ENCODE results near the gene CMYA5. TPM values are rescaled to one million over a fixed set of nuclear protein-coding genes. Genes with fewer than 3 reads are reported as not detected.

CMYA5 gene
- total and polyA plus RNA-seq, 2 of the 4 experiments (the other 2 are of a cell fraction), result 0.39 to 0.90 TPM

DNA sequence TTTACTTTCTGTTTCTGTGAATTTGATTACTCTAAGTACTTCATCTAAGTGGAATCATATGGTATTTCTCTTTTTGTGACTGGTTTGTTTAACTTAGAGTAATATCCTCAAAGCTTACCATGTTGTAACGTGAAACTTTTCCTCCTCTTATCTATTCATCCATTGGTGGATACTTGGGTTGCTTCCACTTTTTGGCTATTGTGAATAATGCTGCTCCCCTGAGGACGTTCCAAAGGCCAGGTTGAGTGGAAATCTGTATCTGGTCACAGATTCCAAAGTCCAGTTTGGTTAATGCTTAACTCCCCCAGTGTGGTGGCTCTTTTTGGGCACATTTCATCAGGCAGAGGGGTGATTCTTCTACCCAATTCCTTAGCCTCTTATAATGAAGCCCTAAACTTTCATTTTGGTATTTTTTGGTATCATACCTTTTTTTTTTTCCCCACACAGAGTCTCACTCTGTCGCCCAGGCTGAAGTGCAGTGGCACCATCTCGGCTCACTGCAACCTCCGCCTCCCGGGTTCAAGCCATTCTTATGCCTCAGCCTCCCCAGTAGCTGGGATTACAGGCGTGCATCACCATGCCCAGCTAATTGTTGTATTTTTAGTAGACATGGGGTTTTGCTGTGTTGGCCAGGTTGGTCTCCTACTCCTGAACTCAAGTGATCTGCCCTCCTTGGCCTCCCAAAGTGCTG lies 65.4 kb downstream of the CMYA5 start:
- Histone ChIP-seq H4K5ac (ENCODE audit: low read depth, low read length) (no peak overlapping the region), H3K9me1 (ENCODE audit: insufficient read depth, low read length) (no peaks in the 10 kb centered on the region), H2BK20ac (ENCODE audit: low read depth, low read length) (no peak overlapping the region), H3K27me3 (ENCODE audit: control insufficient read depth, insufficient read depth, low read length) (0 out of 2 replicates have a peak, but pooled peaks cover 1% of the 10 kb centered on the region), H2BK120ac (ENCODE audit: low read depth, low read length) (no peak overlapping the region), H3K23ac (ENCODE audit: low read depth, low read length) (no peak overlapping the region), H3K9me3 (ENCODE audit: control insufficient read depth, insufficient read depth, low read length) (no peaks in the 10 kb centered on the region), H4K20me1 (ENCODE audit: insufficient read depth, low read length) (no peaks in the 10 kb centered on the region), H3K9ac (ENCODE audit: low read depth, low read length) (no peak overlapping the region), H2AK5ac (ENCODE audit: low read depth, low read length) (no peak overlapping the region), H3K4me1 (ENCODE audit: control insufficient read depth, insufficient read depth, low read length) (no peaks in the 10 kb centered on the region), H3K4me3 (ENCODE audit: insufficient read depth, low read depth, low read length) (no peak overlapping the region), H3K4me2 (ENCODE audit: low read depth, low read length) (no peak overlapping the region), H3K27ac (ENCODE audit: insufficient read depth, low read length) (no peak overlapping the region), H2BK15ac (ENCODE audit: low read depth, low read length) (no peak overlapping the region), H2BK5ac (ENCODE audit: low read depth, low read length, poor library complexity, severe bottlenecking) (no peak overlapping the region), H3K56ac (ENCODE audit: extremely low read depth, insufficient read depth, low read length) (no peak overlapping the region), H3K18ac (ENCODE audit: low read depth, low read length) (no peak overlapping the region), H2AFZ (replicated peaks; ENCODE audit: low read length, poor library complexity) (no peak overlapping the region), H3K14ac (replicated peaks; ENCODE audit: low read depth, low read length) (no peak overlapping the region), H3K36me3 (ENCODE audit: control insufficient read depth, insufficient read depth, low read length) (no peaks in the 10 kb centered on the region), H3K79me1 (ENCODE audit: low read depth in 1 of 2, low read length in 2 of 2) (no peaks in the 10 kb centered on the region), H3K4ac (ENCODE audit: low read depth, low read length) (no peak overlapping the region), H2AK9ac (replicated peaks; ENCODE audit: low read depth, low read length, poor library complexity) (no peak overlapping the region), H4K8ac (ENCODE audit: low read depth in 2 of 2, low read length in 2 of 2) (no peak overlapping the region), H4K91ac (ENCODE audit: insufficient read depth, low read depth, low read length) (no peak overlapping the region)
- BruUV-seq (replicated peaks), result no TSS peak
- DNase-seq (no peak), ATAC-seq (ENCODE audit: low read depth) (no peak)
- TF ChIP-seq RAD21 (IDR thresholded peaks at IDR 0.05; ENCODE audit: low read length) (no peak), RFX5 (IDR thresholded peaks at IDR 0.05; ENCODE audit: low read depth, low read length) (no peak), CEBPB (IDR thresholded peaks at IDR 0.05; ENCODE audit: low read depth, low read length) (no peak), MAFK (IDR thresholded peaks at IDR 0.05; ENCODE audit: low read depth, low read length) (no peak), CHD1 (IDR thresholded peaks at IDR 0.05; ENCODE audit: low read depth, low read length) (no peak), SMC3 (IDR thresholded peaks at IDR 0.05; ENCODE audit: low read depth, low read length) (no peak), MXI1 (IDR thresholded peaks at IDR 0.05; ENCODE audit: borderline replicate concordance, low read depth, low read length) (no peak), BHLHE40 (IDR thresholded peaks at IDR 0.05; ENCODE audit: low read depth, low read length) (no peak), POLR2A (IDR thresholded peaks at IDR 0.05; ENCODE audit: low read depth, low read length) (no peak)
- TF ChIP-seq, protein P1, sequence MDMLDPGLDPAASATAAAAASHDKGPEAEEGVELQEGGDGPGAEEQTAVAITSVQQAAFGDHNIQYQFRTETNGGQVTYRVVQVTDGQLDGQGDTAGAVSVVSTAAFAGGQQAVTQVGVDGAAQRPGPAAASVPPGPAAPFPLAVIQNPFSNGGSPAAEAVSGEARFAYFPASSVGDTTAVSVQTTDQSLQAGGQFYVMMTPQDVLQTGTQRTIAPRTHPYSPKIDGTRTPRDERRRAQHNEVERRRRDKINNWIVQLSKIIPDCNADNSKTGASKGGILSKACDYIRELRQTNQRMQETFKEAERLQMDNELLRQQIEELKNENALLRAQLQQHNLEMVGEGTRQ (IDR thresholded peaks at IDR 0.05; ENCODE audit: low read depth, low read length), result no peak
- dilution Hi-C loops (cut with HindIII; ENCODE audit: low sequenced_read_pairs, unreplicated experiment), result no loop called here
- 86% methylated on average over 1 of the region's 7 CpGs; no CpG with 5 or more reads in 1 of the 2 experiments for WGBS, 2 experiments (ENCODE audit: extremely low coverage in 2 of 2, insufficient read length in 1 of 2)
- intact Hi-C loops (cut with micrococcal nuclease), result no loop called here
- CTCF ChIA-PET, result no interaction called here
- in situ Hi-C loops (cut with MboI; ENCODE audit: low sequenced_read_pairs), result no loop called here
- POLR2A ChIA-PET (ENCODE audit: unreplicated experiment), result no interaction called here
